DMS 273 (cell line): ENCODE measurements around the gene PTDSS2.

Source experiments
- DNase-seq: peaks from one replicate; lab custom pipeline; 2025; ENCODE audit not compliant: unreplicated experiment; lab: John Stamatoyannopoulos, UW

PTDSS2 gene

DNA sequence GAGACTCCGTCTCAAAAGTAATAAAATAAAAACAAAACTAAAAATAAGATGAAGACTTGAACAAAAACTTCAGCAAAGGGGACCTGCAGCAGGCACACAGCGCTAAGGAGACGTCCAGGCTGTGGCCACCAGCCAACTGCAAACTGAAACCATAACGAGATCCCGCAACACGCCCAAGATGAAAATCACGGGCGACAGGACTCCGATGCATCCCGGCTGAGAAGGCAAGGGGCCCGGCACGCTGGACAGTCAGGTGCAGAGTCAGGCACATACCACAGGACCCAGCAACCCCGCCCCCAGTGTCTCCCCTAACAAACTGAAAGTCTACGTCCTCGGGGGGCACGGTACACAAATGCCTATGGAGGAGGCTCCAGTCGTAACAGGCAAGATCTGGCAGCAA, 76.1 kb downstream of the PTDSS2 start:
- no peak for DNase-seq

DNA sequence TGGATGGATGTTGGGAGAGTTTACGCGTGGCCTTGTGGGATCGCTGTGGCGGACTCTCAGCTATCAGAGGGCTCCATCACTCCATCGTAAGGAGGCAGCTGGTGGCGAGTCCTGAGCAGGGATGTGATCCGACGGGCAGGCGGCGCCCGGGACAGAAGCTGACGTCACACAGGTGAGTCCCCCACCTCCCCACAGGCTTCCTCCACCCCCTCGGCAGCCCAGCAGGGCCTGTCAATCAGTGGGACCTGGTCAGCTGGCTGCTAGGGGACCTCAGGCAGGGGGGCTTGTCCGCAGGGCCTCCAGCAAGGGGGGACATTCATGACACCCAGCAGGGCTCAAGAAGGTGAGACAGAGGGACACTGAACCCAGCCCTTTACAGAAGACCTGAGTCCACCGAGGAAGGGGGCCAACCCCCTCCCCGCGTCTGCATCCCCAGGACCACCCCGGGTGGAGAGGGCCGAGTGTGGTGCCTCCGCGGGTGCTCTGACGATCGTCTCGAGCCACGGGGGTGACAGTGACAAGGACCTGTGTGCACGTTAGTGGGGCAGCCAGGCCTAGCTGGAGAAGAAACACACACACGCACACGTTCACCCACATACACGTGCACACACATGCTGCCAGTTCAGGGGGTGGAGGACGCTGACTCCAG, 78.2 kb downstream of the PTDSS2 start:
- no peak for DNase-seq

DNA sequence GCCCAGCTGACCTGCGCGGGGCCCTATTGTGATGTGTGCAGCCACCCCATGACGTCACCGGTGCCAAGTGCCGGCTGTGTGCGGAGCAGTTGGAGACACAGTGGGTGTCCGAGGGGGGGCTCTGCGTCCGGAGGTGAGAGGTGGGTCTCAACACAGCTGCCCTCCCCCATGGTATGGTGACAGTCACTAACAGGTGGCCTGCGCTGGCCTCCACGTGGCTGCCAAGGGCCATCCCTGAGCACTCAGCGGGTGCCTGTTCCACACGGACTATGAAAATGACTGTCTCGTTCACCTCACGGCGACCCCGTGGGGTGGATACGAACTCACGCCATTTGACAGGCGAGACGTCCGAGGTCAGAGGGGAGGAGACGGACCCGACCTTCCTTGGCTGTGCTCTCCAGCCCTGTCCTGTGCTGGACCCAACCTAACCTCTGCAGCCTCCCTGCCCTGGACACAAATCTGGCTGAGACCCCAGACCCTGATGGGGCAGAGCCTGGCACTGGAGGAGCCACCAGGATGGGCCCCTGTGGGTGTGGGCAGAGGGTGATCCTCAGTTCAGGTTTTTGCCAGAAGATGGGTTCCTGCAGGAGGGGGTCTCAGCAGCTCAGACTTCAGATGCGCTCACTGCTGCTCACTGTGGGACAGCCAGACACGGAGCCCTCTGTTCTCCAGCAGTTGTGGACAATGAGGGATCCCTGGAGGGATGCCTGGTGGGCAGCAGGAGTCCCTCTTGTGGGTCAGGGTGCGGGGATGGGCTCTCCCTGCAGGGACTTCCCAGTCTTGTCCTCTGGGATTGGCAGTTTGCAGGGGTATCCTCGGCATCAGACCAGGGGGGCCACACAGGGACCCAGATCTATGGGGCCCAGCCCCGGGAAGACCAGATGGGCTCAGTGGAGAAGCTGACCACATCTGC, 79.0 kb downstream of the PTDSS2 start:
- DNase-seq: no peak

DNA sequence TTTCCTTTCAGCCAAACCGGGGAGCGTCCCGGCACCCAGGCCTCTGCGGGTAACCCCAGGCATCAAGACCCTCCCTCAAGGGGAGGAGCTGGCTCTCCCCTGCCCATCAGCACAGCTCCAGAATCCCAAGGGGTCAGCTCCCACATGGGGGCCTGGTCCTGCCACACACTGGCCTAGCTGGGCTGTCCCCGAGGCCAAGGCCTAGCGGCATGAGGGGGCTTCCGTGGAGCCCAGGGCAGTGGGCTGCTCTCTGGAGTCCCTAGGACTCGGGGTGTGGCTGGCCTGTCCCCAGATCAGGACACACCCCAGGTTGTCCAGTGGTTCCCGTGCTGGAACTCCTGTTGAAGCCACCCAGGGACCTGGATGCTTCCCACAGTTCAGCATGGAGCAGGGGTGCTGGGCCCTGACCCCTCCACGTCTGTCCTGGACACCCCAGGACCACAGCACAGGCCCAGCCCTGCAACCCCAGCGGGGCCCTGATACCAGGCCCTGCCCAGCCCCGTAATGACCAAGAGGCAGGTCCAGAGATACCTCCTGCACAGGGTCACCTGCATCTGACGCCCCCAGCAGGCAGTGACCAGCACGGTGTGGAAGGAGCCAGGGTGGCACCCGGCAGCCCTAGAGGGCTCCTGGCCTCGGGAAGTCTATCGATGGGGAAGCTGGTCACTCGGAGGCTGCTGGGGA, 79.8 kb downstream of the PTDSS2 start:
- no peak for DNase-seq

DNA sequence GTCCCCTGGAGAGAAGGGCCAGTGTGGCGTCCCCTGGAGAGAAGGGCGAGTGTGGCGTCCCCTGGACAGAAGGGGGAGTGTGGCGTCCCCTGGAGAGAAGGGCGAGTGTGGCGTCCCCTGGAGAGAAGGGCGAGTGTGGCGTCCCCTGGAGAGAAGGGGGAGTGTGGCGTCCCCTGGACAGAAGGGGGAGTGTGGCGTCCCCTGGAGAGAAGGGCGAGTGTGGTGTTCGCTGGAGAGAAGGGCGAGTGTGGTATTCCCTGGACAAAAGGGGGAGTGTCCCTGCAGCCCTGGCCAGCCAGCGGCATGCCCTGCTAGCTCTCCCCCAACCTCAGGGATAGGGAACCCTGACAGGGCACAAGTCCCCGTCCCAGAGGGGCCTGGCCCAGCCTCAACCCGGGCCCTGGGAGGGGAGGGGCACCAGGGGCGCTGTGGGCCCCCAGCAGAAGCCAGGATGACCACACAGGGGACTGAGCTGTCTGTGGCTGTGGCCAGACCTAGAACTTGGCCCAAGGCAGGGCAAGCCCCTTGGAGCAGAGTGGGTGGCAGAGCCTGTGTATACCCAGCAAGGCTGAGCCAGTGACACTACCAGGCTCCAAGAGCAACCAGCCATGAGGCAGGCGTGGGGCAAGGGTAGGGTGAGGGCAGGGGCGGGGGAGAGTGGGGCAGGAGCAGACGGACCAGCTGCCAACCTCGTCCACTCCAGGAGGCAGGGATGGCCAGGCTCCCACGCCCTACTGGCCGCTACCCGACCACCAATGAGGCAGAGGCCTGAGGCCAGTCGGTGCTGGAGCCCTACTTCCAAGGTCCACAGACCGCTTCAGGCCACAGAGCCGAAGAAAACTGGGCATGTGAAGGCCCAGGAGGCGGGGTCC, 81.1 kb downstream of the PTDSS2 start:
- DNase-seq: no peak

DNA sequence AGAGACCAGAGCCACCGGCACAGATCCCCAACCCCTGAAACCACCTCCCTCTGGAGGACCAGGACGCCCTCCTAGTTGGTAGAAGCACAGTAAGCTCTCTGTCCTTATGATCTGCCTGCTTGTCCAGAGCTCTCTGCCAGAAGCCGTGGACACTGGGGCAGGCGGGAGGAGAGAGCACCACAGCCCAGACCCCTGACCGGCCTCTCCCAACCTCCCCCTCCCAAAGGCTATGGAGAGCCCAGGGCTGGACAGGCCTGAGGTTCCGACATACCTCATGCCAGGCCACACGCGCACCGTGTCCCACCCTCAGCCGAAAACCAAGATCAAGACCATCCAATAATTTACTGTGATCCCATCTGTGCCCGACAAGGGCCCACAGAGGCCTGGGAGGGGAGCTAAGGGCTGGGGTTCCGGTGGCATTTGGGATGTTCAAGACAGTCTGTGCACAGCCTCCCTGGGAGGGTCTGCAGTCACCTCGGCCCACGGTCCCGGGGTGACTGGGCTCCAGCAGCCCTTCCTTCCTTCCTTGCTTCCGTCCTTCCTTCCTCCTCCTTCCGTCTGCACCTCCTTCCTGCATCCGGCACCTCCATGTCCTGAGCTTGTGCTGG, 81.9 kb downstream of the PTDSS2 start:
- no peak for DNase-seq

DNA sequence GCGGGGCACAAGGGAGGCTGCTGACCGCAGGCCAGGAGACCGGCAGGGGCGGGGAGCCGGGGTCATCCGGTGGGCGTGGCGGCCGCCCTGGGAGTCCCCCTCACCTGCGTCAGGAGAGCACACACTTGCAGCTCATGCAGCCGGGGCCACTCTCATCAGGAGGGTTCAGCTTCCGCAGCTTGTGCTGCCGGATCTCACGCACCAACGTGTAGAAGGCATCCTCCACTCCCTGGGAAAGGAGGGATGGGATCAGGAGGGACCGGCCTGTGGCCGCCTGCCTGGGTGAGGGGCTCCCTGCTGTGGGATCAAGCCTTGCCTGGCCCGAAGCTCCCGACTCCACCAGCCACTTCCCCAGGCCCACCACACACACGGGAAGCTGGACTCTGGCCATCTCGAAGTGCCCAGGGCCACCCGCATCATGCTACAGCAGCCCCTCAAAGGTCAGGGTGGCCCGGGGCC, 82.5 kb downstream of the PTDSS2 start:
- DNase-seq: no peak

DNA sequence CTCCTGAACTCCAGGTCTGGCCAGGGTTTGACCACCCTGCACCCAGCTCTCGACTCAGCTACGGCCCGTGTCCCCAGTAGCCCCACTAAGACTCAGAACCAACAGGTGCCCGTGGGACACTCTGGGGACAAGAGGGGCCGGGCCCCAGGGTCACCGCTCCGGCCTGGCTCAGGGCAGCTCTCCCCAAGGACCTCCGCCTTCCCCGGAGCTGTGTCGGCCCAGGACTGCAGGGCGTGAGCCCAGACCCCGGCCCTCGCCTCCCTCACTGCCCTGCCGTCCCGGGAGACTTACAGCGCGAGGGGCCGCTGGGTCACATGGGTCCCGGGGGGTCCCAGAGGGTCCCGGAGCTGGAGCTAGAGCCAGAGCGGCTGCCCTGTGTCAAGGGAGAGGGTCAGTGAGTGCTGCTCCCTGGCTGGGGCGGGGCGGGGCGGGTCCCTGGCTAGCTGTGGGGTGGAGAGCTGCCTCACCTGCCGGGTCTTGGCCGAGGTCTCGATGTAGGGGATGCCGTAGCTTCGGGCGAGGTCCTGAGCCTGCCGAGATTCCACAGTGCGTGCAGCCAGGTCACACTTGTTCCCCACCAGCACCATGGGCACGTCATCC, 83.0 kb downstream of the PTDSS2 start:
- no peak for DNase-seq

DNA sequence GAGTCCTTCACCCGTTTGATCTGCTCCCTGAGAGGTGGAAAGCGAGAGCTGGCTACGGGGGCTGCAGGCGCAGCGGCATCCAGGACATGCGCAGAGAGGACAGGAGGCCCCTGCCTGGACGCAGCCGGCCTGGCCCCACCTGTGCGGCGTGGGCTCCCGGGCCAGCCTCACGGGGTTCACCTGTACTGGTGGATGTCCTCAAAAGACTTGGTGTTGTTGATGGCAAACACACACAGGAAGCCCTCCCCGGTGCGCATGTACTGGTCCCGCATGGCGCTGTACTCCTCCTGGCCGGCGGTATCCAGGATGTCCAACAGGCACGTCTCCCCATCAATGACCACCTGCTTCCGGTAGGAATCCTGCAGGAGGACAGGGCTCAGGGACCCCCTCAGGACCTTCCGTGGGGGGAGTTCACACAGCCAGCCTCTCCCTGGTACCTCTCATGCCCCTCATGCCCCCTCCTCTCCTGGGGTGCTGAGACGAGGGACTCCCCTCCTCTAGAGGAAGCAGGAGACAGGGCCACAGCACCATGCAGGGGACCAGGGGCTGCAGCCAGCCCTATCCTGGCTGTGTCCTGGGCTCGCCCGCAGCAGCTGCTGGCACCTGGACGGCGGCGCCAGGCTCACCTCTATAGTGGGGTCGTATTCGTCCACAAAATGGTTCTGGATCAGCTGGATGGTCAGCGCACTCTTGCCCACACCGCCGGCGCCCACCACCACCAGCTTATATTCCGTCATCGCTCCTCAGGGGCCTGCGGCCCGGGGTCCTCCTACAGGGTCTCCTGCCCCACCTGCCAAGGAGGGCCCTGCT, 83.7 kb downstream of the PTDSS2 start:
- no peak for DNase-seq

DNA sequence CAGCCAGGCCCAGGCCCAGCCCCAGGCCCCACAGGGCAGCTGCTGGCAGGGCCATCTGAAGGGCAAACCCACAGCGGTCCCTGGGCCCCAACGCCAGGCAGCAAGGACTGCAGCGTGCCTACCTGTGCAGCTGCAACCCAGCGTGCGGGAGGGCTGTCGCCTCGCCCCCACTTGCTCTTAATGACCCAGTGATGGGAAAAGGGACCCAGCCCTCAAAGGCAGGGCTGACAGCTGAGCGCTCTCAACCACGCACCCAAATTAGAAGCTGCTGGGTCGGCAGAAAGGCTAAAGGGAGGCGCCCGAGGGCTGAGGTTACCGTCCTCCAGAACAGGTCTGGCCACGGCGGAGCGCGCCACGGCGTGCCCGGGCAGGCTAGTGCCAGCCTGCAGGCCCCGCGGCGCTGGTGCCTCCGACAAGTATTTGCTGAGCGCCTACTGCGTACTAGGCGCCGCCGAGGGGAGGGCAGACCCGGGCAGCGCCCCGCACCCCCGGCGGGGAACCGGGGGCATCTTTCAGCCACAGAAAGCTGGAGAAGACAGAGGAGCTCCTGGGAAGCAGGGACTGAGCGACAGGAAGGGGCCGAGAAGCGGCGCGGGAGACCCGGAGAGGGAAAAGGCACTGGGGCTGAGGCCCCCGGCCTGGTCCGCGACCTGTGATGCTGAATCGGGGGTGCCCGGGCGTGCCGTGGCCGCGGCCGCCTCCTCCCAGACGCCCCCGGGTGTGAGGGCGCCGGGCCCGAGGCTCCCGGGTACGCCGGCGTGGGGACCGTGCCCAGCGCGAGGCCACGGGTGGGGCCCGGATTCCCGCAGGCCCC, 84.5 kb downstream of the PTDSS2 start:
- DNase-seq: peak; percentile 71

DNA sequence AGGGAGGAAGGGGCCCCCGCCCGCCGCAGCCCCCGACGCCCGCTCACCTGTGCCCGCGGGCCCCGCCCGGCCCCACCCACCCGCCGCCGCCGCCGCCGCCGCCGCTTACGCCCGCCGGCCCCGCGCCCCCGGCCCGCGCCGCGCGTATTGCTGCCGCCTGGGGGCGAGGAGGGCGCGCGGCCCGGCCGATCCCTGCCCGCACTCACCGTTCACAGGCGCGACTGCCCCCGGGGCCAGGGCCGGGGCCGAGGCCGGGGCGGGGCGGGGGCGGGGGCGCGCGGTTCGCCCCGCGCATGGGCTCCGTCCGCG, 85.1 kb downstream of the PTDSS2 start:
- no peak for DNase-seq

DNA sequence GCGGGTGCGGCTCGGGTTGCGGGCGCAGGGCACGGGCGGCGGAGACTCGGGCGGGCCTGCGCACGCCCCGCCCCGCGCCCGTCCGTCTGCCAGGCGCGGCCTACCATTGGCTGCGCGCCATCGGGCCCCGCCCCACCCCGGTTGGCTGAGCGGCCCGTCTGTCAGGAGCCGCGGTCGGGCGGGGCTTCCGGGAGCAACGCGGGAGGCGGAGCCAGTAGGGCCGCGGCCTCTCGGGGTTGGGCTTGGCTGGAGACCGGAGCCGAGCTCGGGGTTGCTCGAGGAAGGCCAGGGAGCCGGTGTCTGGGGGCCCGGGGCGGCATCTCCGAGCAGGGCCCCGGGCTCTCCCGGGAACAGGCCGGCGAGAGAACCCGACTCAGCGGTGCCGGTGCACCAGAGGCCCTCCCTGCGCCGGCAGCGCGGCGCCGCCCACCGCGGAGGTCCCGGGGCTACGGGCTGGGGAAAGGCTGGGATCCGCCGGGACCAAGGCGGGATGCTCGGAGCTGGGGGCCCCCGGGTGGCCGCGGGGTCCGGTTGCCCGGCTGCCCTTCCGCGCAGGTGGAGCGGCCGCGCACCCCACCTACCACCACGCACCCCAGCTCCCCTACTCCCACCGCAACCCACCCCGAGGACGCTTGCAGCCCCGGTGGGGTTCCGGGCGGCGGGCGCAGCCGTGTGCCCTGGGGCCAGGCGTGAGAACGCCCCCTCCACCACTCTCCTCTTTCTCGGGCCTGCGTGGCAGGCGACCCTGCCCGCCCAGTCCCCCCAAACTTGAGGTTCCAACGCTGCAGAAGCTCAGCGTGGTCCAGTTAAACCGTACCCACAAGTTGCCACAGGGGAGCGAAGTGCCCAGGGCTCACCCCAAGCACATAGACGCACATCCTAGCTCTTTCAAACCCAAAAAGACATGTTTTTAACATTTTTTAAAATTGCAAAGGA, 85.7 kb downstream of the PTDSS2 start, which contains the start of gene HRAS:
Gene HRAS, minus strand, starts transcription at position 58 of the 936 bp plus-strand sequence.
- peak; percentile 96 for DNase-seq

DNA sequence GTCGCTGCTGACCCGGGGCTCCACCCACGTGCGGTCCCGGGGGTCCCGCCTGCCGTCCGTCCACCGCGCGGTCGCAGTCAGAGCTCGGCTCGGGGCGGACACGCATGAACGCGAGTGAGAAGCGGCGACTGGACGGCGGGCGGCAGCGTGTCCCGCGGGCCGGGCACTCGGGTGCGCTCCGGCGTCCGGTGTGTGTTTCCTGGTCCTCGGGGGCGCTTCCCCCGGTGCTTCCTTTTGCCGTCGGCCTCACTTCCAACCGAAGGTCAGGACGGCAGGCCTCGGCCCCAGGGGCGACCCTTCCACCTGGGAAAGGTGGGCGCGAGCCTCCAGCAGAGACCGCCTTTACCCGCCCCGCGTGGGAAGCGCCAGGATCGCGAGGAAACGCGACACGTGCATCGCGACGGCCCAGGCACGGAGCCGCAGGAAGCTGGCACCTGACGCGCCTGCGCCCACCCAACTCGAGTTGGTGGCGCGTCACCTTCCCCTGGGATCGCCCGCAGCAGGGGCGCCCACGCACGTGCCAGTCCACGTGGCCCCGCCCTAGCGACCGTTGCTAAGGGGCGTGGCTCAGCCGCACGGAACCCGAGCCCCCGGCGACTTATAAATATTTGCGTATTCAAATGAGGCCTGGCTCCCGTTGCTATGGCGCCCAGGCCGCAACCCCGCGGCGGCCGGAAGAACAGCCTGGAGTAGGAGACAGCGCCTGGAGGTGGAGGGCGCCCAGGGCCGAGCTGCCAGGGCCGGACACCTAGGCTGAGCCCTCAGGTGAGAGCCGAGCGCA, 87.0 kb downstream of the PTDSS2 start, which contains the start of gene LRRC56:
Gene LRRC56, plus strand, starts transcription at position 687 of the 781 bp plus-strand sequence. CDS start 3,158 bp downstream, outside the sequence.
- DNase-seq: peak; percentile 91

DNA sequence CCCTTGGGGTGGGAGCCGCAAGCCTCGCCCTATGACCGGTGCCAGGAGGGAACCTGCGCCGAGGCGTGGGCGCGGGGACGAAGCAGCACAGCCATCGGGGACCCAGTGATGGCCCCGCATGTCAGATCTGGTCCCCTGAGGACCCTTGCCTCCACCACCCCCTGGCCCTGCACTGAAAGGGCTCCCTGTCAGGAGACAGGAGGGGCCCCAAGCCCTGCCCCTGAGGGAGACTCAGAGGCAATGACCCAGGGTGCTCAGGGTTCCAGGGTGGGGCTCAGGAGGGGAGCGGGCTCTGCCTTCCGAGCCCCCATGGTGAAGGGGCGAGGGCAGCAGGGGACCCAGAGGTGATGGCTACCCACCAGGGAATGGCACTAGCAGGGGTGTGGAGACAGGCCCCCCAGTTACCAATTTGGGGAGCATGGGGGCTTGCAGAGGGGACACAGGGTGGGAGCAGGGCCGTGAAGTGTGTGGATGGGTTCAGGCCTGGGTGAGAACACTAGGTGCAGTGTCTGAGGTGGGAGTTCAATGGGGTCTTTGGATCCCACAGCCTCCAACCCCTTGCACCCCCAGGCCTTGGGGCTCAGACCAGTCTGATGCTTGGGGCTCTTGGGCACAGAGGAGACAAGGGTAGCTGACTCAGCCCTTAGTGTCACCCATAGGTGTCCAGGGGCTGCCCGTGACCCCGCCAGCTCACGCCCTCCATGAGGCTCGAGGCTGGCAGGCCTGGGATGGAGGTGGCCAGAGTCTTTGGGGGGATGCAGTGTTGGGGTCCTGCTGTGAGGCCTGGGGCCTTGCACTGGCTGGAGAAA, 87.7 kb downstream of the PTDSS2 start:
- no peak for DNase-seq

DNA sequence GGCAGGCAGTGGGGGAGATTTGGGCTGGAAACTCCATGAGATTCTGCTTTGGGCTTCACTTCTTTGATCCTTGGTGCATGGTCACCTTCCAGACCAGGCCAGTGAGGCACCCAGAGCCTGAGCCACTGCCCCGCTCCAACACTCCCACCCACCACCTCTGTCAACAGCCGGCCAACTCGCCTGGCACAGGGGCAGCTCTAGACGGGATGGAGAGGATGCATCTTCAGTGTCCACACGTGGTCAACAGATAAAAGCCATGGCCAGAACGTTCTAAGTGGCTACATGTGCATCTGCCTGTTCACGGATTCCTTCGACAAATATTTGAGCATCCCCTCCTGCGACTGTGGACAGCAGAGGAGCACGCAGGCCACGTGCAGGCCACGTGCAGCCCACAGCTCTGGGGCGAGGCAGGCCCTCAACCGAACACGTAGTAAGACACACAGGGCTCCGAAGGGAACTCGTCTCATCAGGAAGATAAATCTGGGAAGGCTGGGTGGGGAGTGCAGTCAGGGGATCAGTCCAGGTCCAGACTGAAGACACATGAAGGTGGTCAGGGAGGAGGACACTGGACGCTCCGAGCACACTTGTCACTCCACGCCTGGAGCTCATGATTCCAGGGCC, 88.5 kb downstream of the PTDSS2 start:
- DNase-seq: no peak
